Globus pallidus (tissue), 1 donor: Measurements from ENCODE around the gene WNT6.
"Not testable (repeated sequence)": the region's sequence is repeated elsewhere in the genome, so short reads cannot be mapped to it uniquely, and the experiment has no call there.

Experiments used
- DNase-seq: peaks from one replicate; pipeline ENCODE4 v3.0.0-alpha.2; 2015; ENCODE audit warnings: low spot score

WNT6 gene

DNA sequence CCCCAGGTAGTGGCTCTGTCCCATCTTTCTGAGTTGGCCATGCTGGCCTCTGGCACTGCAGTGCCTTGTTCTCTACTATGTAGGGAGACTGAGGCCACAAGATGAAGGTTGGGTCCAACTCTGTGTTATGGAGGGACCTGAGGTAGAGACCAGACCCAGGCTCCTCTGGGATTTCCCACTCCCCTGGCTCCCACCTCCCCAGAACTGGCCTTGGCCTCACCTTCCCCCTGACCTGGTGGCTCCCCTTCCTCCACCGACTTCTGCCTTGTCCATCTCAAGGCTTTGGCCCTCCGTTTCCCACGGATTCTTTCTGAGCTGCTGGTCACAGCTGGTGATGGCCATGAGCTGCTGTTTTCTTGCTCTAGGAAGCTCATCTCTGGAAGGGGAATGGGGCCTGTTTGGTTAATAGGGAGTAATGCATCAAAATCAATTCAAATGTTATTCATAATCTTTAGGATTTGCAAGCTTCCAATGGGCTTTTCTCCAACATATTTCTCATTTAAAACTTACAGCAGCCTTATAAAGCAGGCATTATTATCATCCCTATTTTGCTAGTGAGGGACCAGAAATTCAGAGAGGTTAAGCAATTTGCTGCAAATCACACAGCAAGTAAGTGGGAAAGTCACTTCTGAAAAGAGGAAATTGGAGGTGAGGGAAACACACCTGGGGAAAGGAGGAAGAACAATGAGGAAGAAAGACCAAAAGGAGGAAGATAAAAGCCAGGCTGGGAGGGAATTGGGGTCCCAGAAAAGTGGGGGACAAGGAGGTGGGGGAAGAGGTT lies 28.9 kb upstream of the WNT6 start:
- DNase-seq, result no peak

DNA sequence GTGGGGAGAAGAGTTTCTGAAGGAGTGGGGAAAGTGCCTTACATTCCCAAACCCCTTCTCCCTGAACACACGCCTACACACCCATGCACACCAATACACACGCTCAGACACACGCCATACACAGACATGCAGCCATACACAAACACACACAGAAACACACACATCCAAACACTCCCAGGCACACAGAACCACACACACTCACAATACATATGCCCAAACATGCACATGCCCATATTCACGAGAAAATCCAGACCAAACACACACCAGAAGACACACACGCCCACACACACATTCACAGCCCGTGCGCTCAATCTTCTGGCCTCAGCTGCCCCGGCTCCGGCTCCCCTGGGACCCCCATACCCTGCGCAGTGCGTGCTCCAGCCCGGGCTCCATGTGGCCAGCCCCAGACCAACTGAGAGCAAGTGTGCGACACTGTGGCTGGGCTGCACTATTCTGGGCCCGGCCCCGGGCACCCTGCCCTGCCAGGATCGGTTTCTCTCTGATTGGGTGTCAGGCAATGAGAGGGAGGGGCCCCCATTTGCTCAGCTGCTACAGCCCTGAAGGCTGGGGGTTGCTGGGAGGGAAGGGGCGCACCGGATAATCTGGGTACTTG lies 28.1 kb upstream of the WNT6 start, which contains the start of gene PRKAG3:
TSS of gene PRKAG3 (minus strand) at position 426 of the 613 bp plus-strand sequence.
- no peak for DNase-seq

DNA sequence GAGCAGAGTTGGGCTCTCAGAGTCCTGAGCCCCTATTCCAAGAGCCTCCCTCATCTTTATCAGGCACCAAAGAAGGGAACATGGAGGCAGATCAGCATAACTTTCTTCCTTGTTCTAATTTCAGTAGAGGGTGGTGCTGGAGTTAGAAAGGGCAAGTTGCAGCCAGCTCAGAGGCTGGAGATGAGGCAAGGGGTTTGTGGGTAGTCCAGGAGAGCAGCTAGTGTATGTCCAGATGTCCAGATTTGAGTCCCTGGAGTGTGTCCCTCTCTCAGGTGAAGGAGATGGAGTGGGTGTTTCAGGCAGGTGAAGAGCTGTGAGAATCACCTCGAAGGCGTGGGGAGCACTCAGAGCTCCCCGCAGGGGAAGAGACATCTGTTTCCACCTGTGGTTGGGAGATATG lies 27.5 kb upstream of the WNT6 start:
- no peak for DNase-seq

DNA sequence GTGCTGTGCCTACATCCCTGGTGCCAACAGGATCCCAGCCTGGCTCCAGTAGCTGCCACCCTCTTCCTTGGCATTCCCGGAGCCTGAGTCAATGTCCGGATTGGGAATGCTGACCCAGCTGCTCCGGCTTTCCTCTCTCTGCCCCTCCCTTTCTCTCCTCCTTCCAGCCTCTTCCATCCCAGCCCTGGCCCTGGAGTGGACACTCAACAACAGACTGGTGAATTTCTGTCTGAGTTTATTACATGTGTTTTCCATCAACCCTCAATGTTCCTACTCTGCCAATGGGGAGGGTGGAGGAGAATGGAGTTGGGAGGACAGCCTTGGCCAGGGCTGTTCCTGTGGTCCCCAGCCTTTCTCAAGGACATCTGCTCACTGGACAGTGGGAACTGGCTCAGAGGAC lies 27.1 kb upstream of the WNT6 start:
- no peak for DNase-seq

DNA sequence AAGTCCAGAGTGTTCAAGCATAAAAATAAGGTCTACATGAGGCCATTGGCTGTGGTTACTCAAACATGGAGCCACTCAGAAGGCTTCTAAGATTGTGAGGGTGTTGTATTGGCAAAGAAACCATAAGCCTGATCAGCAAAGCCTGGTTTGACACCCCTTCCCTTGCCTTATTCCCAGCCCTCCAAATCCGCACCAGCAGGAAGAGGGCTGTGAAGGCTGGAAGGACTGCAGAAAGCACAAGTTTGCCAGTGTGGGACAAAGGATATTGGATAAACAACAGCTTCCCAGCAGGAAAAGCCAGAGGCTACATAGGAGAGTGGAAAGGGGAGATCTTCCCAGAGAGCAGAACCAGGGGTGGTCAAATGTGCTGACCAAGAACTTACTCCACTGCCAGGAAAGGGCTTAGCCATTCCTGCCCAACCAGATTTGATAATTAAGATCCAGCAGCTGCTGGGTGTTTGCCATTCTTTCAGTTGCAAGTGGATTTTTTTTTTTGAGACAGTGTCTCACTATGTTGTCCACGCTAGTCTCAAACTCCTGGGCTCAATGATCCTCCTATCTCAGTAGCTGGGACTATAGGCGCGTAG lies 26.5 kb upstream of the WNT6 start:
- DNase-seq, result no peak

DNA sequence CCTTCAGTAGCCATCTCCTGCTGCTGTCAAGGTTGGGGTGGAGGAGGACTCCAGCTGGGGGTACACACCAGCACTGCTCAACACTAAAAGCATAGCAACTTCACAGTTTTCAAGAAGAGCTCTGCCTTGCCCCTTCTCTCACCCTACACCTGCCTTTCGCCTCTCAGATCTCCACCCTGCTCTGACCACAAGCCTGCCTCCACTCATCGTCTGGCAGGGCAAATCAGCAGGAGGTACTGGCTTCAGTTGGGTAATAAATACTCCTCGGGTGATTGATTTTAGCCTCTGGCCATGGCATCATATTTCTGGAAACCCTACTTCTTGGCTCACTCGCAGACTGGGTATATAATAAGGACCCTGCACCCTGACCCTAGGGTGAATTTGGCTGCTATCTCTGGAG lies 24.9 kb upstream of the WNT6 start:
- DNase-seq, result no peak

DNA sequence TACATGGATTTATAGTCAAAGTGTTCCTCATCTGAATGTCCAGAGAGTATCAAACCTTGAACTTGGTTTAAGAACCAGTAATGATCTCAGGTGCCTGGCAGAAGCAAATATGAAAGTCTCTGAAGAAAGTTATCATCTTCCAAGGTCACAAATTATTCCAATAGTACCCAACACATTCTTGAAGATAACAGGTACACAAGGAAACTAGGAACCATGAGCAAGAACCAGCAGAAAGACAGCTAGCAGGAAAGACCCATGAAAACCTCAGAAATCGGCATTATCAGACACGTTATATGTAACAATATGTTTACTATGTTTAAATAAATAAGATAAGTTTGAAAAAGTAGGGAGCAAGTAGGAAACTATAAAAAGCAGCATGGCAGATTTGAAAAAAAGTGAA lies 22.1 kb upstream of the WNT6 start:
- no peak for DNase-seq

DNA sequence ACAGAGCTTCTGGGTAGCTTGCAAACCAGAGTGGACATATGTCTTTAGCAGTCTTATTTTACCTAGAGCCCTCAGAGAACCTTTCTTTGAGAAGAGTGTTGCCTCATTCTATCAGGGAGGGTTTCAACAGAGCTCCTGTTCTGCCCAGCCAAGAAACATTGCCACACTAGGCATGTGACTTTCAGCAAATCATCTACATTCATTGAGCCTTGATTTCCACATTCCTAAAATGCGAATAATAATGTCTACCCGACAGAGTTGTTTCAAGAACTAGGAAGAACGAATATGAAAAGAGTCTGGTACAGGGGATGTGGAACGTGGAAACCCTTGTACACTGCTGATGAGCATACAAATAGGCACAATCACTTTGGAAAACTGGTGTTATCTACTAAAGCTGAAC lies 20.2 kb upstream of the WNT6 start:
- no peak for DNase-seq

DNA sequence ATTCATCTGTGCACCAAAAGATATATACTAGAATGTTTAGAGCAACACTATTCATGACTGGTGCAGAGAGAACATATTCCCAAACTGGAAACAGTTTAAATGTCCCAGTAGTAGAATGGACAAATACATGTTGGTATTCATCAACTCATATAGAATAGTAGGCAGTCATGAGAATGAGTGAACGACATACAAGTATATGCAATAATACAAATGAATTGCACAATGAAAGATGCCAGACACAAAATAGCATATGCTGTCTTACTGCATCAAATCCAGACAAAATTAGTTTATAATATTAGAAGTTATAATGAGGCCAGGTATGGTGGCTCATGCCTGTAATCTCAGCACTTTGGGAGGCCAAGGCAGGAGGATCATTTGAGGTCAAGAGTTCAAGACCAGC lies 19.7 kb upstream of the WNT6 start:
- no peak for DNase-seq

DNA sequence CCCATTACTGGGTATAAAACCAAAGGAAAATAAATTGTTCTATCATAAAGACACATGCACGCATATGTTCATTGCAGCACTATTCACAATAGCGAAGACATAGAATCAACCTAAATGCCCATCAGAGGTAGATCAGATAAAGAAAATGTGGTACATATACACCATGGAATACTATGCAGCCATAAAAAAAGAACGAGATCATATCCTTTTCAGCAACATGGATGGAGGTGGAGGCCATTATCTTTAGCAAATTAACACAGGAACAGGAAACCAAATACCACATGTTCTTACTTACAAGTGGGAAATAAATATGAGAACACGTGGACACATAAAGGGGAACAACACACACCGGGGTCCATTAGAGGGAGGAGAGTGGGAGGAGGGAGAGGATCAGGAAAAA lies 15.3 kb upstream of the WNT6 start:
- not testable (repeated sequence) for DNase-seq

DNA sequence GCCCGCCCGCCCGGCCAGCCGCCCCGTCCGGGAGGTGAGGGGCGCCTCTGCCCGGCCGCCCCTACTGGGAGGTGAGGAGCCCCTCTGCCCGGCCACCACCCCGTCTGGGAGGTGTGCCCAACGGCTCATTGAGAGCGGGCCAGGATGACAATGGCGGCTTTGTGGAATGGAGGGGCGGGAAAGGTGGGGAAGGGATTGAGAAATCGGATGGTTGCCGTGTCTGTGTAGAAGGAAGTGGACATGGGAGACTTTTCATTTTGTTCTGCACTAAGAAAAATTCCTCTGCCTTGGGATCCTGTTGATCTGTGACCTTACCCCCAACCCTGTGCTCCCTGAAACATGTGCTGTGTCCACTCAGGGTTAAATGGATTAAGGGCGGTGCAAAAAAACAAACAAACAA lies 12.6 kb upstream of the WNT6 start:
- not testable (repeated sequence) for DNase-seq

DNA sequence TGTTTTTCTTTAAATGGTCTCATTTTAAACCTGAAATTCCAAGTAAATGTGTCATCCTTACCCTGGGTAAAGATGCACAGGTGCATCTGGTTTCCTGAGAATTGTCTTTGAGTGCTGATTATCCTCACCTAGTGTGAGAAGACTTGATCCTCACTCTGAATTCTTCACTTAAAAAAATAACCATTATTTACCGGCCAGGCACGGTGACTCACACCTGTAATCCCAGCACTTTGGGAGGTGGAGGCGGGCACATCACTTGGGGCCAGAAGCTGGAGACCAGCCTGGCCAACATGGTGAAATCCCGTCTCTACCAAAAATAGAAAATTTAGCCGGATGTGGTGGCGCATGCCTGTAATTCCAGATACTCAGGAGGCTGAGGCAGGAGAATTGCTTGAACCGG lies 9.9 kb upstream of the WNT6 start:
- no peak for DNase-seq

DNA sequence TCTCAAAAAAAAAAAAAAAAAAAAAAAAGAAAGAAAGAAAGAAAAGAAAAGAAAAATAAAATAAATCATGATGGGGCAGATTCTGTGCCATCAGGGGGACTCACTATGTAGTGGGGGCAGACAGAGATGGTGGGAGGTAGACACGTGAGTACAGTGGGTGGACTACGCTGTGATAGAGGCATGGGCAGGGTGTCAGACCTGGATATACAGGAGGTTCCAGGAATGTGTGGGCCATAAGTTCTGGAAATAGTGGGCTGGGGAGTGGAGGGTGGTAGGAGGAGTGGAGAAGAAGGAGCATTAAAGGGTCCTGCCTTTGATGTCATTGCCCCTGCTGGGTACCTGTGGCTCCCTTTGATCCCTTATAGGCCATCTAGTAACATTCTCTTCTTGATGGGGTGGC lies 8.8 kb upstream of the WNT6 start:
- no peak for DNase-seq

DNA sequence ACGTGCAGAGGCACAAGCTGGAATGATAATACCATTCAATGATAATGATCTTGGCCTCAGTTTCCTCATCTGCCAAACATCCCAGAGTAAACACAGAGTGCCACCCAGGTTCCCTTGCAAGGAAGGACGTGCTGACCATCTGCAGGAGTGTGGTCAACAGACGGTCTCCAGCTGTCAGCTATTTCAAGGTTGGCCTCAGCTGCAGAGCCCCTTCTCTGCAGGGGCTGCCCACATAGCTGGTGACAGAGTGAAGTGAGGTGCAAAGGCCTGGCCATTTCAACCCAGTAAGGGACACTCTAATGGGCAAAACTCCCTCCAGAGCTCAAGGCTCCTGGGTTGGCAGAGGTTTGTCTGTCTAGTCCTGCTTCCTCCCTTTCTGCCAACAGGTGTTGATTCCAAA lies 8.3 kb upstream of the WNT6 start:
- no peak for DNase-seq

DNA sequence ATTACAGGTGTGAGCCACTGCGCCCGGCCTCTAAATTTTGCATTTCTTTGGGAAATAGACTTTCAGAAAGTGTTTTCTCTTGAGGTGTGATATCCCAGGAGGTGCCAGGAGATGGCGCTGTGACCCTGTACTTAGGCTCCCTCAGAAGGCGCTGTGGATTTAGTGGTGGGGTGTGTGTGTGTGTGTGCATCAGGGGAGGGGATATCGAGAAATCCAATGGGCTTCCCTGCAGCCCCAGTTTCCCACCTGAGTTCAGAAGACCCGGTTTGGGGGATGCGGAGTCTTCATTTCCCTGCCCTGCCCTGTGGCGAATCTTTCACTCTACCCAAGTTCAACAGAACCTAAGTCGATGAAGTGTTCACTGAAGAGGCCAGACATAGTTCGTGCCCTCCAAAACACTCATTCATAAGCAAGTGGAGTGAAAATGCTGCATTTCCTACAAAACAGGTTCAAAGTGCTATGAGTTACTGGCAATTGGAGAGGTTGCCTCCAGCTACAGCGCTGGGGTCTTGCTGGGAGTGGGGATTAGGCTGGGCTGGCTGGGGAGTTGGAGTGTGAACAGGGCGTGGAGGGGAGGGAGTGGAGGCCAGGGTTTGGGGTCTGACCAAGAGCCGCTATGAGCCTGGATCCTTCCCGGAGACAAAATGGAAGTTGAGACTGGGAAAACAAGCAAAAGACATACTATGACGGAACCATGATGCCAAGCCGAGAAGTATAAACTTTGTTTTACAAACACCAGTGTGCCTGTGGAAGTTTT lies 6.5 kb upstream of the WNT6 start:
- DNase-seq, result peak; percentile 35

DNA sequence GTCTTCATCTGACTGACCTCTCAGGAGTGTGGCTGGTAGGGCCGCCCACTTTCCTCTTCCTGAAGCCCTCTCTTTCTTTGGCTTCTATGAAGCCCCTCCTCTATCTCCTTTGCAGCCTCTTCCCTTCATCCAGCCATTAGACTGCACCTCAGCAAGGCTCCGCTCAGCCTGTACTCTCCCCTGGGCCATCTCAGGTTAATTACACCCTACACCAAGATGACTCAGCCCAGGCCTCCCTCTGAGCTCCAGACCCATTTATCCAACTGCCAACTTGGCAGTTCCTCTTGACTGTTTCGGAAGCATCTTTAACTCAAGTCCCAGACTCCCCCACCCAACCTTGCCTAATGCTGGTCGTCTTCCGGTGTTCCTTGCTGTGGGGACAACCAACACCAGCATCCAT lies 5.8 kb upstream of the WNT6 start:
- DNase-seq, result no peak

DNA sequence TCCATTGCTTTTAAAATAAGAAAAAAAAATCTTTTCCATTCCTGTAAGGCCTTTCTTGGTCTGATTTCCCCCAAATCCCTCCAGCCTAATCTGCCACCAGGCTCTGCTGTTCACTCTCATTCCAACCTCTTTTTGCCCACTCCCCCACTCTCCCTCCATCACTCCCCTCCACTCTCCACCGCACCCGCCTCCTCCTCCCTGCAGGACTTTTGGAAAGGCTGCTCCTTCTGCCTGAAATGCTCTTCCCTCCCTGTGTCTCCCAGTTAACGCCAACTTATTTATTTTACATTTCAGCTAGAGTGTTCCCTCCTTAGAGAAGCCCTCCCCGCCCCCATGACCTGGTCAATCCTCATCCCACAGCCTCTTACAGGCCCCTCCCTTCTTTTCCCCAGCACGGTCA lies 4.7 kb upstream of the WNT6 start:
- DNase-seq, result no peak

DNA sequence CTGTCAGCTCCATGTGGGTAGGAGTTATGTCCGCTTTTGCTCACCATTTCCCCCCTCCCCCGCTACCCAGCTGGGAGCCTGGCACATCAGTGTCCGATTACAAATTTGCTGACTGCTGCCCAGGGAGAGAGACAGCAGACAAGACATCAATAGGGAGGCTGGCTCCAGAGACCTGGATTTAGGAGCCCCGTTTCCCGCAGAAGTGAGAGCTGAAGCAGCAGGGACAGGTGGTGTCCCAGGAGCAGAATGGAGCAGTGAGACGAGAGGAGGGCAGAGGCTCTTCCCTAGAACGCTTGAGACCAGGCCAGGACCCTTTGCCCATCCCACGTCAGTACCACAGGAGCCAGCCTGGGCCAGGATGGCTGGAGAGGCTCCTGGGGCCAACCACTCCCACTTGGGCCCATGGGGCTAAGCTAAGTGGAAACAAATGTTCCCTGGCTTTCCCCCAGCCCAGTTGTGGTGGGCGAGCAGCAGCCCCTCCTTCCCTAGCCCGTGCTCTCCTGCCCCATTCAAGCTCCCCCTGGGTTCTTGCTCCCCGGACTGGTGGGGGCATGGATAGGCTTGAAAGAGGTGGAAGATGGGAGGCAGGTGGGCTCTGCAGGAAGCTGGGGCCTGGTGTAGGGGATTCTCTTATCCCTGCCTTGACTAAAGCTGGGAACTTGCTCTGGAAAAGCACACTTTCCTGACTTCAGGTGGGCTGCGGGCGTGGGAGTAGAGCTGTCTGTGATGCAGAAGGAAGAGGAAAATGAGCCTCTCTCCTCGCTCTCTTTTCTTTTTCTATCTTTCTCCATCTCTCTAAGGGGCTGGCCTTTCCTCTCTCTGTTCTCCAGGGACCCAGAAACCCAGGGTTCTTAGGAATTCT lies 4.1 kb upstream of the WNT6 start:
- no peak for DNase-seq

DNA sequence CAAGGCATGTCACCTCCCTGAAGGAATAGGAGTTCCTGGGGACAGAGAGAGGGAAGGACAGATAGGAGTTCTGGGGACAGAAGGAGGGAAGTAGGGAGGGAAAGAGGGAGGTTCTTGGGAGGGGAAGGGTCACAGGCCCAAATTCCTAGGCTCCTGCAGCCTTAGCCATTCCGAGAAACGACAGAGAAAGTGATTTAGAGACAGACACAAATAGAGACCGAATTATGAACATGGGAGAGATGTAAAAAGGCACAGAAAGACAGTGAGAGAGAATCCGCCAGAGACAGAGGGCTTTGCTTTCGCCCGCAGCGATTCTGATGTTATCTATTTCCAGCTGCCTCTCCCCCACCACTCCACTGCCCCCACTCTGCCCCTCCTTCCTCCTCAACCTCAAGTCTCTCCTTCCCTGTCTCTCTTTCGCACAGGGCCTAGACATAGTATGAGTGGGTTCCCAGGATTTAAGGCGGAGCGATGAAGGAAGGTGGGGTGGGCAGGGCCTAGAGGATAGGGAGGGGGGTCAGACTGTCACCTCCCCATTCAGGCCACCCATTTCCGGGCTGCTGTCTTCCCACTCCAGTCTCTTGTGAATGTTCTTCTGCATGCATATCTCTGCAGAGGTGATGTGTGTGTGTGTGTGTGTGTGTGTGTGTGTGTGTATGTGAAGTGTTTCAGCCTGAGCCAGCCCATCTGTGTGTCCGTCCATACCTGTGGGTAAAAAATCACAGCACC lies 3.3 kb upstream of the WNT6 start:
- DNase-seq, result no peak

DNA sequence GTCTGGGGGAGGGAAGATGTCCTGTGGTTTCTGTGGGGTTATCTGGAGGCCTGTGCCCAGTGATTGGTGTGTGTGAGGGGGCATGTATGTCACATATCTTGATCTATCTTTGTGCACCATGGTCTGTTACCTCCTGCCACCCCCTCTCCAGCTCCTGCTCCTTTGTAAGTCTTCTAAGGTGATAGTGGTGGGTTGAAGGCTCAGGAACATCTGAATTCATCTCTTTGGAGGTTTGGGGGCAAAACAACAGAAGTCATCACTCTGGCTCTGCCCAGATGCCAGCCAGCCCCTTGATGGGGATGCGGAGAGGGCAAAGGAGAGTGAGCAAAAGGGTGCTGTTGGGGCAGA lies 2.7 kb upstream of the WNT6 start:
- no peak for DNase-seq
